ENCODE measurements around the gene HIVEP1.

DNA sequence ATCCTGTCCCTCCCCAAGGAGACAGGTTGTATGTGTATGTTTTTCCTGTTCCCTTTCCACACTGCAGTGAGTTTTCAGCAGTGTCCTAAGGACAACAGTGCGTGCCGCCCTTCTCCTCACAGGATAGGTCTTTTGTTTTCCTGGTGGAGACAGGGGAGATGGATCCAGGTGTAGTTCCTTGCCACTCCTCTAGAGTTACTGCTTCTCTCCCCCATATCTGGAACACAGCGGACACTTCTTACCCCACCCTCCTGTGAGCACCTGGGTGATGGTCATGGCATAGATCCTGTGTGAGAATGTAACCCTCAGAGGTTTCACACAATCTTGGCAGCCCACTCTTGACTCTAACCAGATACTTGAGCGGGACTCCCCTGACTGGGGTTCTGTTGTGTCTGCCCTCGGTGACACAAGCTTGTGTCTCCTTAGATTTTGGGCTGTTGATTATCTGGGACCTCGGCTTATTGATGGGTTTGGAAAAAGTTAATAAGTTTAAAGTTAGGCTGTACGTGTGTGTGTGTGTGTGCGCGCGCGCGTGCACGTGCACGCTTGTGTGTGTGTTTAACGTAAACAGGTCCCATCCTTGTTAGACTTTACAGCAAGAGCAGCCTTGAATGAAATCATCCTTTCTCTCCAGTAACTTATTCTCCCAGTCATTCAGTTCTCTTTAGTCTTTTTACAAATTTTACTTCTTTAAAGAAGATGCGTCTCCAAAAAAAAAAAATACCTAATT lies 146.7 kb downstream of the HIVEP1 start:
- TF ChIP-seq, protein P1, sequence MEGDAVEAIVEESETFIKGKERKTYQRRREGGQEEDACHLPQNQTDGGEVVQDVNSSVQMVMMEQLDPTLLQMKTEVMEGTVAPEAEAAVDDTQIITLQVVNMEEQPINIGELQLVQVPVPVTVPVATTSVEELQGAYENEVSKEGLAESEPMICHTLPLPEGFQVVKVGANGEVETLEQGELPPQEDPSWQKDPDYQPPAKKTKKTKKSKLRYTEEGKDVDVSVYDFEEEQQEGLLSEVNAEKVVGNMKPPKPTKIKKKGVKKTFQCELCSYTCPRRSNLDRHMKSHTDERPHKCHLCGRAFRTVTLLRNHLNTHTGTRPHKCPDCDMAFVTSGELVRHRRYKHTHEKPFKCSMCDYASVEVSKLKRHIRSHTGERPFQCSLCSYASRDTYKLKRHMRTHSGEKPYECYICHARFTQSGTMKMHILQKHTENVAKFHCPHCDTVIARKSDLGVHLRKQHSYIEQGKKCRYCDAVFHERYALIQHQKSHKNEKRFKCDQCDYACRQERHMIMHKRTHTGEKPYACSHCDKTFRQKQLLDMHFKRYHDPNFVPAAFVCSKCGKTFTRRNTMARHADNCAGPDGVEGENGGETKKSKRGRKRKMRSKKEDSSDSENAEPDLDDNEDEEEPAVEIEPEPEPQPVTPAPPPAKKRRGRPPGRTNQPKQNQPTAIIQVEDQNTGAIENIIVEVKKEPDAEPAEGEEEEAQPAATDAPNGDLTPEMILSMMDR (IDR thresholded peaks at IDR 0.05; ENCODE audit: insufficient read depth, low read depth, low read length), result no peak
- TF ChIP-seq EZH2 (IDR thresholded peaks at IDR 0.05; ENCODE audit: insufficient read depth, low read length), result no peak
